A549 treated with AZD9567 at 1 μM for 4 hours (cell line): ENCODE data around the gene ADPRH. TPM values are rescaled to one million over a fixed set of nuclear protein-coding genes. Genes with fewer than 3 reads are reported as not detected.

Experiments used
- total RNA-seq: library from RNA; stranded (reverse); fragments of 200-300 nt; extraction: Qiagen RNA extraction; gene quantifications from 5 replicates; pipeline ENCODE4 v1.2.3, GENCODE V29; 2022; ENCODE audit not compliant: insufficient read depth

Gene ADPRH
- total RNA-seq, result 2.2 to 2.8 TPM (median 2.3 TPM) in 5 replicates

DNA sequence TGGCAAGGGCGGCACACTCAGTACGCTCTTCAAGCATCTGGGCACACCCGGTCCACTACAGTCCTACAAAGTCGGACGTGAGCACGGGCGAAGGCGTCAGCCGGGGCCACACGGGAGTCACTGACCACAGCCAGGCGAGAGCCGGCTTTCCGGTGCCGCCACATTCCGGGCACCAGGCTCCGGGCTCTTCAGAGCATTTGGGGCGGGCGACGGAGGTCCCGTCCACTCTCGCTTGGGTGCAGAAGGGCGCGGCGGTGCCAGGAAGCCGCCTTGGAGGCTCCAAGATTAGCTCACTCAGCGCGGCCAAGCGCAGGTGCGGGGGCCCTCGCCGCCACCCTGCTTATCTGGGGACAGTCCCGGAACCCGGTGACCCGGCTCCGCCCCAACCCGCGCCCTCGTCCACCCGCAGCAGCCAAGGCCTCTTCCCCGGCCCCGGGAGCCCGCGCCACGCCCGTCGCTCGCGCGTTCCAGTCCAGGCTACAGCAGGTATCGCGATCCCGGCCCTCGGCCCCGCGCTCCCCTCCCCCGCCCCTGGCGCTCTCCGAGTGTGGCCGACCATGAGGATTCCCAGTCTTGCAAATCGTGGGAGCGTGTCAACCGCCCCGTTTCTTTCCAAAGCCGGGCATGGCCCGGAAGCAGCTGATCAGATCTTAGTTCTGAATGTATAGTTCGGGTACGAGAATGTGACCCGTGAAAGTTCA is at the start of gene ADPRH:
ADPRH (plus strand) TSS at position 127 of the 701 bp plus-strand sequence. CDS start 2,678 bp downstream, outside the sequence.

DNA sequence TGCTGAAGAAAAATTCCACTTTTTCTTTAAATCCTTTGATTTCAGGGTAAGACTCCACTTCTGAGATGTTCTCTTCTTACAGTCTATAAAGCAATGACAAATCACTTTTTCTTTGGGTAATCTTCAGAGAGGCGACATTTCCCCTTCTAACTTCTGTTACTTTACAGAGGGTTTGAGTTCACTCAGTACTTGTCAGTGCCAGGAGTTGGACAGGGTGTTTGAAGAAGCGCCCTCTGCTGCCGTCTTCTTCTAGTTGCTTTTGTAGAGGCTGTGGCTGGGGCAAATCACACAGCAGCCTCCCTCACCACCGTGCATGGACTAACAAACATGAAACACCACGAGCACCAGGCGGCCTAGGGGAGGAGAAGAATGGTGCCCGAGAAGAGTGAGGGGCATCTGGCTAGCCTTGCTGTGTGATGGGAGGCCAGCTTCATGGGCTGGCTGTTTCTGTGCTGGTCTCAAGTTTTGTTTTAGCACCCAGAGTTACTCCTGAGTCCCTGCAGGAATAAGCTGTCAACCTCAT is 19.8 kb upstream of the ADPRH start, which contains the start of gene CD80:
CD80 (minus strand) TSS at position 174 of the 523 bp plus-strand sequence. CDS start 1,886 bp downstream, outside the sequence.

DNA sequence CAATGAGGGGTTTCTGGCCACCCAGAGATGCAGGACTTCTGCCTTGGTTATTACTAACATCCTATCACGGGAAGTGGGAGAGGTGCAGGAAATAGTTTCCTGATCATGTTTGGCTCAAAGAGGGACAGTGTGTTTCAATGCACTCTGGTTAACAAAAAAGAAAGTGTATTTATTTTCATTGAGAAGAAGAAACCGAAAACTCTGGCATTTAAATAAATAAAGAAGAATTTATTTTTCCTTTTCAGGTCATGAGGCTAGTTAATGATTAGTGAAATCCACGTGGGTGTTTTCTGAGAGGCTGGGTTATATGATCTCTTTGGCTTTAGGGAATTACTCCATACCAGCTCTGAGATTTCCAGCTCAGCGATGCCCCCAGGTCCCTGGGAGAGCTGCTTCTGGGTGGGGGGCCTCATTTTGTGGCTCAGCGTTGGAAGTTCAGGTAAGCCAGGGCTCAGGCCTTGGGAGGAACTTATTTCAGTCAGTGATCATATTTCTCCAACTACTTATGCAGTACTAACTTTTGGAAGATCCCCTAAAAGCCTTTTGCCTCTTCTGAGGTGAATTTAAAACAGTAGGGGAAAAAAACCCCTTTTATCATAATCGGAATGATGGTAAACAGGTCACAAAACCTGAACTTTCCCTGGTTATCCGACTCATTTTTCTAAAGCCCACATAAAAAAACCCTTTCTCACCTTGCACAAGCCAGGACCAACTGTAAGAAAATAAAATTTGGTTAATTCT is 18.4 kb downstream of the ADPRH start, which contains the start of gene PLA1A:
PLA1A (plus strand) TSS at position 338 of the 741 bp plus-strand sequence; CDS start at position 367, 29 bp downstream.

Other genes with a start within 250 kb of the ADPRH start
- gene TMEM39A, start 115.9 kb upstream of the ADPRH start, total RNA-seq, result 19.0 to 28.7 TPM (median 26.8 TPM) in 5 replicates
- gene POGLUT1, start 110.5 kb upstream of the ADPRH start, total RNA-seq, result 8.6 to 10.6 TPM (median 9.8 TPM) in 5 replicates
- gene TIMMDC1, start 80.9 kb upstream of the ADPRH start, total RNA-seq, result 74.4 to 82.6 TPM (median 80.0 TPM) in 5 replicates
- not detected in 5 replicates for gene CD80, start 19.9 kb upstream of the ADPRH start, total RNA-seq
- gene PLA1A, start 18.4 kb downstream of the ADPRH start, total RNA-seq, result 0.22 to 0.57 TPM (median 0.37 TPM) in 4 of 5 replicates, not detected in the other
- 0.14 to 0.39 TPM (median 0.24 TPM) in 4 of 5 replicates, not detected in the other for gene POPDC2, start 81.1 kb downstream of the ADPRH start, total RNA-seq
- gene COX17, start 97.9 kb downstream of the ADPRH start, total RNA-seq, result 89.3 to 109 TPM (median 104 TPM) in 5 replicates
- 0.12 to 0.24 TPM (median 0.19 TPM) in 4 of 5 replicates, not detected in the other for gene CFAP91, start 123.5 kb downstream of the ADPRH start, total RNA-seq
- gene NR1I2, start 202.6 kb downstream of the ADPRH start, total RNA-seq, result not detected in 5 replicates